ENCODE results near the gene RASSF9.

The RASSF9 gene

GRCh38 chr12:85821206-85821605 is 15.0 kb downstream of the RASSF9 start:
- no peak for DNase-seq (ENCODE audit: low read depth in 2 of 2)

GRCh38 chr12:85820101-85820500 is 16.1 kb downstream of the RASSF9 start:
- DNase-seq (ENCODE audit: low read depth in 2 of 2) = no peak

GRCh38 chr12:85814741-85815140 is 21.5 kb downstream of the RASSF9 start:
- DNase-seq (ENCODE audit: low read depth in 2 of 2) = no peak

- DNase-seq (ENCODE audit: low read depth in 2 of 2) = no peak
Measured at GRCh38 chr12:85814071-85814470, 22.1 kb downstream of the RASSF9 start.

GRCh38 chr12:85809500-85809899 is 26.7 kb downstream of the RASSF9 start:
- DNase-seq (ENCODE audit: low read depth in 2 of 2) = no peak

GRCh38 chr12:85807730-85808129 is 28.5 kb downstream of the RASSF9 start:
- DNase-seq (ENCODE audit: low read depth in 2 of 2) = no peak

DNA sequence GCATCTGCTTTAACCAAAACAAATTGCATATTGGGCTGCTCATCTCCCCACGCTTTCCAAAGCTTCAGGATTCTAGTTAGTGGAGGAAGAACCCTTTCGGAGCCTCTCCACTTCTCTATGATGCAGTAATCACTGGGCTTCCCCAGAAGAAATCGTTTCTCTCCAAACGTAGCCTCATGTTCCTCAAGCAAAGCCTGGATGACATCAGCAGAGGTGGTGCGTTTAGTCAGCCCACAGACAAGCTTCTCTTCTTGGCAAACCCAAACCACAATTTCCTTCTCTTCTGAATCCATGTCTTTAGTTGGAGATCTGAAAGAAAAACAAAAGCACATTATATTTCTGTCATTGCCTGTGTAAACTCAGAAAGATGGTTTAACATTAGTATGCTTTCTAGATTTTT is 30.6 kb downstream of the RASSF9 start:
- DNase-seq (ENCODE audit: low read depth in 2 of 2) = no peak

- no peak for DNase-seq (ENCODE audit: low read depth in 2 of 2)
Measured at GRCh38 chr12:85804663-85805062, 31.5 kb downstream of the RASSF9 start.

DNA sequence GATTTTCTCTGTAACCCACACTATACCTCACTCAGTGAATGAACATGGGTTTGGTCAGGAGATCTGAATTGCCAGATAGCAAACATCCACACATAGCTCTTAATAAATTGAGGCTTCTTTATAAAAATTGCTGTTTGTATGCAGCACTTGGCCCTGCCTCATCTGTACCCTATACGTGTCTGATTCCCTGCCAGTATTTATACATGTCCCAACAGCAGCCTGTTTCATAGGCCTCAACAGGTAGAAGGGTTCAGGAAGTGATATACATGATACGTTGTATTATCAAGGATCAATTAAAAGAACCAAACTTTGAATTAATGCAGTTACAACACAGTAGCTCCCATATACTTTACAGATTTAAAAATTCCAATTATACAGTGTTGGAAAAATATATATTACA is 32.3 kb downstream of the RASSF9 start:
- DNase-seq (ENCODE audit: low read depth in 2 of 2) = no peak

GRCh38 chr12:85803231-85803630 is 33.0 kb downstream of the RASSF9 start:
- DNase-seq (ENCODE audit: low read depth in 2 of 2) = no peak

GRCh38 chr12:85798122-85798521 is 38.1 kb downstream of the RASSF9 start:
- DNase-seq (ENCODE audit: low read depth in 2 of 2) = no peak

GRCh38 chr12:85796001-85796400 is 40.2 kb downstream of the RASSF9 start:
- no peak for DNase-seq (ENCODE audit: low read depth in 2 of 2)

- no peak for DNase-seq (ENCODE audit: low read depth in 2 of 2)
Measured at GRCh38 chr12:85794531-85794930, 41.7 kb downstream of the RASSF9 start.

DNA sequence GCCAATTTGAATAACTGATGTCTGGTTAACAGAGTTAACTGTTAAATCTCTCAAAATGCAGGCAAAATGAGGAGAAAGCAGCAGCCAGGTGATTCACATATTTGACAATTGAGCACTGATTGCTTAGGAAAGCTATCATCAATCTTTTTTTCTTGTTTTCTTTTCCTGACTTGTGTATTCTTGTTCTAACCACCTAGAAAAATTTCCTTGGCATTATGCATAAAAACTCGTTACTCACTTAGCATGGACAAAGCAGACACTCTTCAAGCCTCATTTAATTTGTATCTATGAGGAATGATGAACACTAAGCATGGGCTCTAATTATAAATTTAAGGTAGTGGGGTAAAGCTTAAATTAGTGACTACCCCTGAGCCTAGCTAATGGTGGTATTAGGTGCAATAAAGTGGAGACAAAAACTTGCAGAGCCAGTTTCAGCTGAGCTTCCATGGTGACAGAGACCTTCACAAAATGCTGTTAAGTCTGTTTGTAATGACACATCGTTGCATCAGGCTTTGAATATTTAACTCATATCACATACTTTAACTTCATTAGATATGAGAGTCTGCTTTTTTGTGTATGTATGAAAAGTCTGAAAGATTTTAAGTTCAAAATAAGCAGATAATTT is 52.0 kb downstream of the RASSF9 start:
- DNase-seq (ENCODE audit: low read depth in 2 of 2) = no peak

DNA sequence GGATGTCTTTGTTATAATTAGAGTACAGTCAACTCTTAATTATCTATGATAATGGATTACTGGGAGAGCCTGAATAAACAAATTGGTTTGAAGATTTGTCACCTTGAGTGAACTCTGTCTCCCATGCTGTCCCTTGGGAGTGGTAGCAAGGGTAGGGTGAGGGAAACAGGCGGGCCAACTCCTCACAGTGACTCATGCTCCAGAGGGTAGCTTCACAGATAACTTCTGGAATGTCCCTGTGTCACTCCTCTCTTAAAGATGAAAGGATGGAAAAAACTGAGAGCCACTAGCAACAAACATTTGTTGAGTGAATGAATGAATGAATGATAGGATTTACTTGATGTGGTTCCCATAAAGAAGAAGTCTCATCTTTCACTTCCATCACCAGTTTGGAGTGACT is 53.5 kb downstream of the RASSF9 start:
- DNase-seq (ENCODE audit: low read depth in 2 of 2) = no peak

- DNase-seq (ENCODE audit: low read depth in 2 of 2) = no peak
Measured at GRCh38 chr12:85781766-85782165, 54.4 kb downstream of the RASSF9 start.

GRCh38 chr12:85779768-85780167 is 56.4 kb downstream of the RASSF9 start:
- no peak for DNase-seq (ENCODE audit: low read depth in 2 of 2)

- no peak for DNase-seq (ENCODE audit: low read depth in 2 of 2)
Measured at GRCh38 chr12:85775091-85775490, 61.1 kb downstream of the RASSF9 start.

- no peak for DNase-seq (ENCODE audit: low read depth in 2 of 2)
Measured at GRCh38 chr12:85765453-85765869, 70.7 kb downstream of the RASSF9 start.

GRCh38 chr12:85759623-85760022 is 76.6 kb downstream of the RASSF9 start:
- no peak for DNase-seq (ENCODE audit: low read depth in 2 of 2)

DNA sequence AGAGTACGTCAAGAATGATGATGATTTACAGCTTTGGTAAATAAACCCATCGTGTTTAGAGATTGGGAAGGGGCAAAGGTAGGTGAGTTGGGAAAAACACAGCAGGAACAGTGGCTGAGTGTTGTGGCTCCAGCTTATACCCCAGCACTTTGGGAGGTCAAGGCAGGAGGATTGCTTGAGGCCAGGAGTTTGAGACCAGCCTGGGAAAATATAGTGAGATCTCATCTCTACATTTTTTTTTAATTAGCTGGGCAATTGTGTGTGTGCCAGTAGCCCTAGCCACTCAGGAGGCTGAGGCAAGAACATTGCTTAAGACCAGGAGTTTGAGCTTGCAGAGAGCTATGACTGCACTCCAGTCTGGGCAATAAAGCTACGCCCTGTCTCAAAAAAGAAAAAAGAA is 77.1 kb downstream of the RASSF9 start:
- DNase-seq (ENCODE audit: low read depth in 2 of 2) = no peak

GRCh38 chr12:85755760-85756159 is 80.4 kb downstream of the RASSF9 start:
- no peak for DNase-seq (ENCODE audit: low read depth in 2 of 2)

Data from stimulated activated CD4-positive, alpha-beta T cell treated with anti-CD3 and anti-CD28 coated beads, Interleukin-4, amount 100 ng/mL, for 48 hours (primary cell).